Fibroblast of the conjunctiva (primary cell): Measurements from ENCODE around the gene OSBPL3.
"Not testable (repeated sequence)": the region's sequence is repeated elsewhere in the genome, so short reads cannot be mapped to it uniquely, and the experiment has no call there.

Experiments used
- DNase-seq: peaks from one replicate; pipeline ENCODE4 v3.0.0-alpha.2; 2010; ENCODE audit warnings: low read depth

Gene OSBPL3

GRCh38 chr7:24794751-24795406 is 185.1 kb downstream of the OSBPL3 start:
- not testable (repeated sequence) for DNase-seq

GRCh38 chr7:24793982-24794648 is 185.9 kb downstream of the OSBPL3 start:
- DNase-seq = no peak

- no peak for DNase-seq
Measured at GRCh38 chr7:24788961-24789576, 190.9 kb downstream of the OSBPL3 start.

GRCh38 chr7:24788075-24788474 is 191.9 kb downstream of the OSBPL3 start:
- DNase-seq = no peak

GRCh38 chr7:24786941-24787340 is 193.0 kb downstream of the OSBPL3 start:
- peak; percentile 31 for DNase-seq

- no peak for DNase-seq
Measured at GRCh38 chr7:24786306-24786705, 193.7 kb downstream of the OSBPL3 start.

GRCh38 chr7:24784277-24784676 is 195.7 kb downstream of the OSBPL3 start:
- no peak for DNase-seq

GRCh38 chr7:24783698-24784097 is 196.3 kb downstream of the OSBPL3 start:
- DNase-seq = no peak

GRCh38 chr7:24781106-24781505 is 198.9 kb downstream of the OSBPL3 start:
- DNase-seq = no peak

- no peak for DNase-seq
Measured at GRCh38 chr7:24779283-24779655, 200.7 kb downstream of the OSBPL3 start.

- peak; percentile 88 for DNase-seq
Measured at GRCh38 chr7:24778543-24779282, 201.3 kb downstream of the OSBPL3 start.

GRCh38 chr7:24777806-24778205 is 202.2 kb downstream of the OSBPL3 start:
- peak; percentile 5 for DNase-seq

- DNase-seq = no peak
Measured at GRCh38 chr7:24773646-24774045, 206.3 kb downstream of the OSBPL3 start.

GRCh38 chr7:24769851-24770250 is 210.1 kb downstream of the OSBPL3 start:
- DNase-seq = no peak

GRCh38 chr7:24769014-24769830 is 210.8 kb downstream of the OSBPL3 start:
- no peak for DNase-seq

- no peak for DNase-seq
Measured at GRCh38 chr7:24767878-24768569, 212.0 kb downstream of the OSBPL3 start.

GRCh38 chr7:24764972-24765744 is 214.8 kb downstream of the OSBPL3 start:
- no peak for DNase-seq

GRCh38 chr7:24764011-24764410 is 216.0 kb downstream of the OSBPL3 start:
- DNase-seq = no peak

- DNase-seq = no peak
Measured at GRCh38 chr7:24763303-24763901, 216.6 kb downstream of the OSBPL3 start.

- no peak for DNase-seq
Measured at GRCh38 chr7:24762771-24763170, 217.2 kb downstream of the OSBPL3 start.
